DOHH2 (cell line): ENCODE measurements around the gene ANKRD13A.

Experiments used
- H3F3A ChIP-seq: fragments of 200-600 bp; sonication (generic), shearing (Covaris generic); 2 replicates; pipeline ENCODE4 v1.6.0; 2016; ENCODE audit warnings: antibody characterized with exemption, mild to moderate bottlenecking; ENCODE audit not compliant: control insufficient read depth, insufficient read depth
- H3K27ac ChIP-seq: fragments of 200-600 bp; sonication (generic); 2 replicates; pipeline ENCODE4 v1.5.1; 2014; ENCODE audit warnings: low read depth, mild to moderate bottlenecking, low read length, moderate library complexity
- H3K27me3 ChIP-seq: fragments of 200-600 bp; sonication (generic); 2 replicates; pipeline ENCODE4 v1.6.1; 2014; ENCODE audit warnings: mild to moderate bottlenecking, low read length, mixed read lengths; ENCODE audit not compliant: control insufficient read depth
- H3K36me3 ChIP-seq: fragments of 200-600 bp; sonication (generic); 2 replicates; pipeline ENCODE4 v1.6.1; 2014; ENCODE audit warnings: mild to moderate bottlenecking, low read length, moderate library complexity, mixed read lengths; ENCODE audit not compliant: control insufficient read depth
- H3K4me1 ChIP-seq: fragments of 200-600 bp; sonication (generic); 2 replicates; pipeline ENCODE4 v1.6.1; 2014; ENCODE audit warnings: mild to moderate bottlenecking, low read length, mixed read lengths; ENCODE audit not compliant: control insufficient read depth
- H3K4me2 ChIP-seq: fragments of 200-600 bp; sonication (generic); 2 replicates; pipeline ENCODE4 v1.6.0; 2014; ENCODE audit warnings: mild to moderate bottlenecking, low read length, moderate library complexity
- H3K4me3 ChIP-seq: fragments of 200-600 bp; sonication (generic); 2 replicates; pipeline ENCODE4 v1.5.1; 2014; ENCODE audit warnings: mild to moderate bottlenecking, low read length, mixed read lengths
- H3K79me2 ChIP-seq: fragments of 200-600 bp; sonication (generic); 2 replicates; pipeline ENCODE4 v1.6.1; 2014; ENCODE audit warnings: mild to moderate bottlenecking, low read length, mixed read lengths; ENCODE audit not compliant: control insufficient read depth
- H3K9me2 ChIP-seq: fragments of 200-600 bp; sonication (generic); replicated peaks from 2 replicates; pipeline ENCODE4 v1.6.1; 2014; ENCODE audit warnings: mild to moderate bottlenecking, low read length, mixed read lengths; ENCODE audit not compliant: control insufficient read depth
- H3K9me3 ChIP-seq: fragments of 200-600 bp; sonication (generic); 2 replicates; pipeline ENCODE4 v1.6.1; 2014; ENCODE audit warnings: antibody characterized with exemption, low read length, mixed read lengths; ENCODE audit not compliant: control insufficient read depth, insufficient read depth
- H4K20me1 ChIP-seq: fragments of 200-600 bp; sonication (generic); 2 replicates; pipeline ENCODE4 v1.6.0; 2014; ENCODE audit warnings: low read depth, mild to moderate bottlenecking, antibody characterized with exemption, low read length, moderate library complexity; ENCODE audit not compliant: control insufficient read depth, insufficient read depth
- EZH2phosphoT487 ChIP-seq: fragments of 200-600 bp; sonication (generic); IDR thresholded peaks from 2 replicates; pipeline ENCODE4 v1.6.1; 2017; ENCODE audit warnings: borderline replicate concordance, mild to moderate bottlenecking, antibody characterized with exemption, low read length, moderate library complexity, mixed read lengths
- TF ChIP-seq, protein P1 (sequence below): fragments of 200-600 bp; sonication (generic); IDR thresholded peaks from one replicate; pipeline ENCODE4 v1.5.1; 2014; ENCODE audit warnings: antibody characterized with exemption, mild to moderate bottlenecking, low read depth, low read length; ENCODE audit not compliant: poor library complexity, severe bottlenecking

Gene ANKRD13A

DNA sequence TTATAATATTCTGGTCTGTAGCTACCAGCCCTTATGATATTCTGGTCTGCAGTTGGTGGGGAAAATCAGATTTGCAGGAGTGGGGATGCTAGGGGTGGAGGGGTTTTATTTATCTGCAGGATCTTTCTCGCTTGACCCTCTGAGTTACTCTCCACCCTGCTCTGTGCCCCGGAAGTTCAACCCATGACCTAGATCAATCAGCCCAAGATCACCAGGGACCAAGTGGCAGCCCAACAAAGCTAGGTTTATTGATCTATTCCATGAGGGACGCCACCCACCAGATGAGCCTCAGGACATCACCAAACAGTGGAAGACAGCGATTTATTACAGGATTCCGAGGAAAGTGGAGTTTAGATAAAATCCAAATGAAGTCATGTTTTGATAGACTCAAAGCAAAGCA is 74.9 kb downstream of the ANKRD13A start:
- H3K27ac ChIP-seq: no peak overlapping the region
- H3K36me3 ChIP-seq: no peaks in the 10 kb centered on the region
- no peak overlapping the region for H3K4me3 ChIP-seq
- no peaks in the 10 kb centered on the region for H4K20me1 ChIP-seq
- H3K79me2 ChIP-seq: no peaks in the 10 kb centered on the region
- H3K27me3 ChIP-seq: peaks cover 24% of the 10 kb centered on the region
- no peaks in the 10 kb centered on the region for H3K9me2 ChIP-seq
- no peaks in the 10 kb centered on the region for H3K9me3 ChIP-seq
- H3F3A ChIP-seq: no peaks in the 10 kb centered on the region
- no peak for TF ChIP-seq EZH2phosphoT487
- TF ChIP-seq, protein P1, sequence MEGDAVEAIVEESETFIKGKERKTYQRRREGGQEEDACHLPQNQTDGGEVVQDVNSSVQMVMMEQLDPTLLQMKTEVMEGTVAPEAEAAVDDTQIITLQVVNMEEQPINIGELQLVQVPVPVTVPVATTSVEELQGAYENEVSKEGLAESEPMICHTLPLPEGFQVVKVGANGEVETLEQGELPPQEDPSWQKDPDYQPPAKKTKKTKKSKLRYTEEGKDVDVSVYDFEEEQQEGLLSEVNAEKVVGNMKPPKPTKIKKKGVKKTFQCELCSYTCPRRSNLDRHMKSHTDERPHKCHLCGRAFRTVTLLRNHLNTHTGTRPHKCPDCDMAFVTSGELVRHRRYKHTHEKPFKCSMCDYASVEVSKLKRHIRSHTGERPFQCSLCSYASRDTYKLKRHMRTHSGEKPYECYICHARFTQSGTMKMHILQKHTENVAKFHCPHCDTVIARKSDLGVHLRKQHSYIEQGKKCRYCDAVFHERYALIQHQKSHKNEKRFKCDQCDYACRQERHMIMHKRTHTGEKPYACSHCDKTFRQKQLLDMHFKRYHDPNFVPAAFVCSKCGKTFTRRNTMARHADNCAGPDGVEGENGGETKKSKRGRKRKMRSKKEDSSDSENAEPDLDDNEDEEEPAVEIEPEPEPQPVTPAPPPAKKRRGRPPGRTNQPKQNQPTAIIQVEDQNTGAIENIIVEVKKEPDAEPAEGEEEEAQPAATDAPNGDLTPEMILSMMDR: no peak
- peaks cover 7% of the 10 kb centered on the region for H3K4me1 ChIP-seq
- H3K4me2 ChIP-seq: no peak overlapping the region

DNA sequence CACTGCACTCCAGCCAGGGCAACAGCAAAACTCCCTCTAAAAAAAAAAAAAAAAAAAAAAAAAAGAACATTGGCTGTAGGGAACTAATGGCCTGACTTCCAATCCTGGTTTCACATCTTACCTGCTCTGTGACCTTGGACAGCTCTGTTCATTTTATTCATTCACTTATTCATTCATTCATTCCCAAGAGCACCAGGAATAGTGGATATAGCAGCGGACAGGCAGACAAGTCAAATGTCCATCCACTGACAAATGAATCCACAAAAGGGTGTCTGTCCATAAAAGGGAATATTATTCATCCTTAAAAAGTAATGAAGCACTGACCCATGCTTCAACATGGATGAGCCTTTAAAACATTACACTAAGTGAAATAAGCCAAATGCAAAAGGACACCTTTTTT is 76.7 kb downstream of the ANKRD13A start:
- H3K36me3 ChIP-seq: no peaks in the 10 kb centered on the region
- H3K27me3 ChIP-seq: peaks cover 24% of the 10 kb centered on the region
- H3K9me2 ChIP-seq: no peaks in the 10 kb centered on the region
- peaks cover 21% of the 10 kb centered on the region for H3K4me1 ChIP-seq
- no peak for TF ChIP-seq EZH2phosphoT487
- TF ChIP-seq, protein P1: no peak
- no peaks in the 10 kb centered on the region for H3K9me3 ChIP-seq
- no peak overlapping the region for H3K4me3 ChIP-seq
- H3K27ac ChIP-seq: no peak overlapping the region
- H3K79me2 ChIP-seq: no peaks in the 10 kb centered on the region
- no peaks in the 10 kb centered on the region for H4K20me1 ChIP-seq
- no peak overlapping the region for H3K4me2 ChIP-seq
- H3F3A ChIP-seq: no peaks in the 10 kb centered on the region

DNA sequence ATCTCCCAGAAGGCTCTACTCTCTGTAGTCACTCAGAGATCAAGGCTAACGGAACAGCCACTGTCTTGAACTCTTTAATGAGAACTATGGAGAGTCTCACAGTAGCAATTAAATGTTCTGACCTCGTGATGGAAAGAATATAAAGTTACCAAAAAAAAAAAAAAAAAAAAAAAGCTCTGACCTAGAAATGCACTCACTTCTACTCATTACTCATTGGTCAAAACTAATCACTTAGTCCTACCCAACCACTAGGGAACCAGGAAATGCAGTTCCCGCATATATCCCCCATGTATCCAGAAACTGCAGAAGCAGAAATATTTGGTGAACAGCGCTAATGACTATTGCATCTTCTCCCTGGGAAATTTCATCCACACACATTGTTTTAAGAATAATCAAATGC is 78.6 kb downstream of the ANKRD13A start:
- H3K9me3 ChIP-seq: no peaks in the 10 kb centered on the region
- TF ChIP-seq EZH2phosphoT487: no peak
- TF ChIP-seq, protein P1: no peak
- no peaks in the 10 kb centered on the region for H3F3A ChIP-seq
- no peak overlapping the region for H3K4me2 ChIP-seq
- H3K27me3 ChIP-seq: peaks cover 13% of the 10 kb centered on the region; the same call in 1 of the 2 replicates
- H4K20me1 ChIP-seq: no peaks in the 10 kb centered on the region
- no peaks in the 10 kb centered on the region for H3K79me2 ChIP-seq
- H3K27ac ChIP-seq: no peak overlapping the region
- H3K36me3 ChIP-seq: no peaks in the 10 kb centered on the region
- peaks cover 21% of the 10 kb centered on the region for H3K4me1 ChIP-seq
- no peak overlapping the region for H3K4me3 ChIP-seq
- no peaks in the 10 kb centered on the region for H3K9me2 ChIP-seq
